Bone marrow (tissue), 2 donors: Measurements from ENCODE around the gene ZNF83.

ENCODE experiments used
- DNase-seq, 2 donors: peaks; one replicate each; lab custom pipeline; 2025; lab: John Stamatoyannopoulos, UW

The ZNF83 gene

DNA sequence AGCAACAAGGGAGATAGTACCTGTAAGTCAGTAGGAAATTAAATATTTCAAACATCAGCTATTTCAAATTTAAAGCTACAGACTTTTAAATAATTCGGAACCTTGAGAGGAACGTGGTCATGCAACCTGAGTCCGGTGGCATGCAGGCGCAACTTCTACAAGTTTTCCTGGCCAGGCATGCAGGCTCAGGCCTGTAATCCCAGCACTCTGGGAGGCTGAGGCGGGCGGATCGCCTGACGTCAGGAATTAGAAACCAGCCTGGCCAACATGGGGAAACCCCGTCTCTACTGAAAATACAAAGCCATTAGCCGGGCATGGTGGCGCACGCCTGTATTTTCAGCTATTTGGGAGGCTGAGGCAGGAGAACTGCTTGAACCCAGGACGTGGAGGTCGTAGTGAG, 70.2 kb downstream of the ZNF83 start:
- no peak for DNase-seq

DNA sequence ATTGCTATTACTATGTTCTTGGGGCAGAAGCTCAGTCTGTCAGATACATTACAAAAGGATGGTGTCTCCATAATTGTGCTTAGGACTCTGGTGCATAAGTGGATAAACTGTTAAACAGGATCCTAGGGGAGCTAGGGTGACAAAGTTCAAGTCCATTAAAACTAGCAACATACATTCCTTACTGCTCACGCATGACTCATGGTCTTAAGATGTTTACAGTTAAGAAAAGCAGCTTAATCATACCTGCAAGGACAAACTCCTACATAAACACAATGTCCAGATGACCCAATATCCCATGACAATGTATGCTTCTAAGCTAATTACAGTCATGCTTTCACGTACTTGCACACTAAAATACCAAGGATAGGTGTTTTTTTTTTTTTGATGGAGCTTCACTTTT, 71.6 kb downstream of the ZNF83 start:
- DNase-seq: no peak

DNA sequence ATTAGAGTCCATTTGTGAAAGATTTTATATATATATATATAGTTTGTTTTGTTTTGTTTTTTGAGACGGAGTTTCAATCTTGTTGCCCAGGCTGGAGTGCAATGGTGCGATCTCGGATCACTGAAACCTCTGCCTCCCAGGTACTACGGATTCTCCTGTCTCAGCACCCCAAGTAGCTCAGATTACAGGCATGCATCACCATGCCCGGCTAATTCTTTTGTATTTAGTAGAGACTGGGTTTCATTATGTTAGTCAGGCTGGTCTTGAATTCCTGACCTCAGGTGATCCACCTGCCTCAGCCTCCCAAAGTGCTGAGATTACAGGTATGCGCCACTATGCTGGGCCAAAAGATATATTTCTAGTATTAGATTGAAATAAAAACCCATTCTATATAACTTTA, 72.0 kb downstream of the ZNF83 start:
- no peak for DNase-seq
